ENCODE measurements around the gene SERINC2.

Gene SERINC2

GRCh38 chr1:31412732-31413404, at the start of gene SERINC2:
Gene SERINC2 (plus strand): TSS chr1:31413213. CDS start chr1:31413266, 53 bp downstream.
- DNase-seq (ENCODE audit: low read depth in 2 of 2, low spot score in 1 of 2) = no peak

GRCh38 chr1:31364561-31365250, 48.3 kb upstream of the SERINC2 start:
- DNase-seq (ENCODE audit: low read depth in 2 of 2, low spot score in 1 of 2) = no peak

GRCh38 chr1:31366796-31367195, 46.2 kb upstream of the SERINC2 start:
- no peak for DNase-seq (ENCODE audit: low read depth in 2 of 2, low spot score in 1 of 2)

DNA sequence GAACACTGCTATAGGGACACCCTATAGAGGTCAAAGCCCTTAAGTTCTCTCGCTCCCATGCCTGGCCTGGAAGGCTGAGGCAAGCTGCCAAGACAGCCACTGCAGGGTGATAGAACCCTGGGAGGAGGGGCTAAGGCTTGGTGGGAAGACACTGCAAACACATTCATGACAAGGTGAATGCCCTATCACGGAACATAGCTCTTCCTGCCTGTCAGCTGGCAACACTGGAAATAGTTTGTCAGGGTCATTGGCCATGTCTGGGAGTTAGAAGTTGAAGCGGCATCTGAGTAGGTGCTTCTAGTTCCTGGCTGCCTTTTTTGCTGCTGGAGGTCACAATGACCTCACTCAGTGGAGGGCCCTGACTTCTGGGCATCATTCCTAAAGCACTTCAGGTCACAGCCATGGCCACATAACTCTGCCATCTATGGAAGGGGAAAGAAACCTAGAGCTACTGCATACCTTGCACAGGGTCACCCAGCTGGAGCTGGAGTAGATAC, 44.4 kb upstream of the SERINC2 start:
- DNase-seq (ENCODE audit: low read depth in 2 of 2, low spot score in 1 of 2) = no peak

GRCh38 chr1:31370021-31370420, 43.0 kb upstream of the SERINC2 start:
- DNase-seq (ENCODE audit: low read depth in 2 of 2, low spot score in 1 of 2) = no peak

DNA sequence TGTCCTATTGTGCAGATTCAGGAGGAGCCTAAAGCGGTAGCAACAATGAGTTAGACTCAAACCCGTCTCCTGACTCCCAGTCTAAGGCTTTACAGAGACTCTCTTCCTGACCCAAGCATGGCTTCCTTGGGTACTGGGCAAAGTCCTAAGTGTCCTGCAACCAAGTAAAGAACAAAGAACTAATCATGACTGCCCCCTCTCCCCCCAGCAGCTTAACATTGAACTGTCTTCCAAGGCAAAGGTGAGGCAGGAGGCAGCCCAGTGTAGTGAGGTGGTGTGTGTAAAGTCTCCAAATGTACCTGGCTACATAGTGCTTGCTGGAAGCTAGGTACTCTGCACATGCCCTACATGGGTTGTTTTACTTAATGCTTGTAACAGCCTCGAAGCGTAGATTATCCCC, 42.4 kb upstream of the SERINC2 start:
- no peak for DNase-seq (ENCODE audit: low read depth in 2 of 2, low spot score in 1 of 2)

- no peak for DNase-seq (ENCODE audit: low read depth in 2 of 2, low spot score in 1 of 2)
These were observed 41.7 kb upstream of the SERINC2 start for GRCh38 chr1:31371121-31371959.

DNA sequence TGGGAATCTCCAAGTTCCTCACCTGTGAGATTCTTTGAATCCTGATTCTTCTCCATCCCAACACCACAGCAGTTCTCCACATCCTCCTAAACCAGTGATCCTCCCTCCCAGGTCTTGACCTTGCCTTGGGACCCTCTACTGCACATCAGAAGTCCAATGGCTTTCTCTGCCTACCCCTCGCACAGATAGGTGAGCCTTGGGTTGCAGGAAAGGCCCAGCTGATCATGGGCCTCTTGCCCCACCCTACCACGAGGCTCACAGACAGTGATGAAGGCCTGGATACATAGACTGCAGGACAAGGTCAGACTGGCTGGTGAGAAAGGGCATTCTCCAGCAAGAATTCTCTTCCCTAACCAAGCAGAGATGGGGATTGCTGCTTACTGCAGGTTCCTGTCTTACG, 41.0 kb upstream of the SERINC2 start:
- no peak for DNase-seq (ENCODE audit: low read depth in 2 of 2, low spot score in 1 of 2)

DNA sequence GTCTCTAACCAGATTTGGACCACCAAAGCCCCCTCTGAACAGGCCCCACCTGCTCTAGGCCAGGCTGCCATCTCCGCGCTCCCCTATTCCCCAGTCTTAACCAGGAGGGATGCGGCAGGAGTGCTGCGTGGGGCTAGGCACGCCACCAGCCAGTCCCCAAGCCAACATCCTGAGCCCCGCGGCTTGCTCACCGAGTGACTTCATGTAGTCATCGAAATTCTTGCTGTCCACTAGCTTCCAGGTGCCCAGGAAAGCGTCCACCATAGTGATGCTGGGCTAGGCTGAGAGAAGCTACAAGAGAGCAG, 40.3 kb upstream of the SERINC2 start:
- DNase-seq (ENCODE audit: low read depth in 2 of 2, low spot score in 1 of 2) = no peak

GRCh38 chr1:31373056-31373896, 39.7 kb upstream of the SERINC2 start, which contains the start of gene FABP3:
Gene FABP3 (minus strand): TSS chr1:31373076. CDS start chr1:31373014, 62 bp downstream.
- no peak for DNase-seq (ENCODE audit: low read depth in 2 of 2, low spot score in 1 of 2)

GRCh38 chr1:31373897-31374486, 39.0 kb upstream of the SERINC2 start:
- no peak for DNase-seq (ENCODE audit: low read depth in 2 of 2, low spot score in 1 of 2)

GRCh38 chr1:31374511-31375196, 38.4 kb upstream of the SERINC2 start:
- no peak for DNase-seq (ENCODE audit: low read depth in 2 of 2, low spot score in 1 of 2)

DNA sequence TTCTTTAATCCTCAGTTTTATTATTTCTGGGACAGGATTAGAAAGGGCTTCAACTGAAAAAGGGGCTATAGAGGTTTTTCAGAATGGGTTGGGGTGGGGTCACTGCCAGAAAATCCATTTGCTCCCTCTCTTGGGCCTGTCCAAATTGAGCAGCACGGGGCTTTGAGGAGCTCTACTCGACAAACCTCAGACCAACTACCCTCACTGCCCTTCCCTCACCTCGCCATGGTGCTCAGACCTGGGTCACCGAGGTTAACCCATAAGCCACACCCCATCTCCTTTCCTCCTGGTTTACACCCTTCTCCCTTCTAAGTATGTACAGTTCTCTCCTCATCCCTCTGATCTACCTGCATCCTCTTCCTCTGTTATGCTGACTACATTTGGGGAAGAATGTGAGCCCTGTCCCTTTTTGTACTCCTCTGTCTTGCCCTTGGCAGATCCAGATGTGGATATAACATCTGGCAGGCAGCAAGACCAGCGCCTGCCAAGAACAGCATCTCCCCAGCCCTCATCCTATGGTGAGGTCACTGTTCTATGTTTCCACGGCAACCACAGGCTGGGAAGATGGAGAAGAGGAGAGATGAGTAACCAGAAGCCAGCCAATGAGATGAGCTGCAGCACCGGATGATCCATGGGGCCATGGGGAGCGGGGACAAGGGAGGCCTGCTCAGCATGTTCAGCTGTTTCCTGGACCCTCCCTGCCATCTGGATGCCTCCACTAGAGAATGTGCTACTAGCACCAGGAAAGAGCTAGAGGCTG, 36.5 kb upstream of the SERINC2 start:
- no peak for DNase-seq (ENCODE audit: low read depth in 2 of 2, low spot score in 1 of 2)

- DNase-seq (ENCODE audit: low read depth in 2 of 2, low spot score in 1 of 2) = no peak
These were observed 35.6 kb upstream of the SERINC2 start for GRCh38 chr1:31377364-31377863.

GRCh38 chr1:31378001-31378400, 35.0 kb upstream of the SERINC2 start:
- DNase-seq (ENCODE audit: low read depth in 2 of 2, low spot score in 1 of 2) = no peak

- no peak for DNase-seq (ENCODE audit: low read depth in 2 of 2, low spot score in 1 of 2)
These were observed 32.8 kb upstream of the SERINC2 start for GRCh38 chr1:31380181-31380580.

DNA sequence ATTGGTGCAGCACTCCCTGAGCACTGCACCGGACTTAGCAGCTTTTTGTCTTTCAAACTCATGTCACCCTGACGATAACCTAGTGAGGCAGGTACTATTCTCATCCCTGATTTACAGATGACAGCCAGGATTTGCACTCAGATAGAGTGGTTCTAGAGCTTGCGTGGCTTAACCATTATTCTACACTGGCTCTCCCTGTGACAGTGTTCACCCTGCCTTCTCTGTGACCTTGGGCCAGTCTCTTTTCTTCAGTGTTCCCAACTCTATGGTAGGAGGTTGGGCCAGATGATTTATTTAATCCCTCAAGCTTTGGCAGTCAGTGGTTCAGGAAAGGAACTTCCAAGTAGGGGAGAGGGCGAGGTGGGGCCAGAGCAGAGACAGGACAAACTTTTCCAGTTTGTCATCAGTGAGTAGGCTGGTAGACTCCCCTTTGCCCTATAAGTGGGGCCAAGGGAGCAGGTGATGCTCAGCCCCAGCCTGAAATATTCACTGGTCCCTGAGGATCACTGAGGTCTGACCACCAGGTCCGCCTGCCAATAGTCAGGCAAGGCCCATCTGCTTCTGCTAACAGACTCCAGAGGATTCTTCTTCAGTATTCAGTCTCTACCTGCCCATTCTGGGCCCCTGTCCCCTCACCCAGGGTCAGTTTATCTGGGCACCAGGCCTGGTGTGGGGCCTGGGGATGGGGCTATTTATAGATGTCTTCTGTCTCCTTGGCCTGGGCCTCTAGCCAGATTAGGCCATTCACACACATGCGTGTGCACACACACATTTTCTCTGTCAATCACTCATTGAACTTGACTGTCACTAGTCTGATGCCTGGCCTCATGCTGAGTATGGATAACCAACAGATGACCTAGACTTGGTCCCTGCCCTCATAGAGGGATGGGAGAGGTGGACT, 31.4 kb upstream of the SERINC2 start:
- no peak for DNase-seq (ENCODE audit: low read depth in 2 of 2, low spot score in 1 of 2)

- no peak for DNase-seq (ENCODE audit: low read depth in 2 of 2, low spot score in 1 of 2)
These were observed 30.5 kb upstream of the SERINC2 start for GRCh38 chr1:31382379-31382989.
